Central memory CD8-positive, alpha-beta T cell (primary cell): ENCODE results near the gene C6orf136.

Source experiments
- ATAC-seq: fragments of 150-1000 bp; cut with Tn5 transposase; replicated peaks from 2 replicates; pipeline ENCODE4 v1.10.0; 2022; ENCODE audit warnings: mild to moderate bottlenecking, moderate FRiP score, moderate number of reproducible peaks; ENCODE audit not compliant: poor library complexity, severe bottlenecking; ENCODE audit errors: extremely low read depth
- DNase-seq, 2 donors: peaks; one replicate each; pipeline ENCODE4 v3.0.0; 2021; ENCODE audit warnings: low spot score in 2 of 2
- H3K27ac Mint-ChIP-seq: one replicate; pipeline ENCODE4 v1.8.0; 2022; ENCODE audit warnings: low read depth, mild to moderate bottlenecking, moderate library complexity, mixed read lengths
- H3K27me3 Mint-ChIP-seq: one replicate; pipeline ENCODE4 v1.8.0; 2022; ENCODE audit warnings: mixed read lengths
- H3K36me3 Mint-ChIP-seq: one replicate; pipeline ENCODE4 v1.8.0; 2022; ENCODE audit warnings: mild to moderate bottlenecking, moderate library complexity, mixed read lengths; ENCODE audit not compliant: insufficient read depth
- H3K4me1 Mint-ChIP-seq: one replicate; pipeline ENCODE4 v1.8.0; 2022; ENCODE audit warnings: mixed read lengths
- H3K4me3 Mint-ChIP-seq: one replicate; pipeline ENCODE4 v1.8.0; 2022; ENCODE audit warnings: mild to moderate bottlenecking, moderate library complexity, mixed read lengths
- H3K9me3 Mint-ChIP-seq: one replicate; pipeline ENCODE4 v1.8.0; 2022; ENCODE audit warnings: mixed read lengths

The C6orf136 gene

GRCh38 chr6:30679765-30680535, 33.0 kb downstream of the C6orf136 start:
- Mint-ChIP-seq H3K9me3 (no peaks in the 10 kb centered on the region), H3K27ac (peak overlapping the region; percentile 99), H3K36me3 (peaks cover 67% of the 10 kb centered on the region), H3K4me1 (peaks cover 55% of the 10 kb centered on the region), H3K27me3 (no peaks in the 10 kb centered on the region), H3K4me3 (peak overlapping the region; percentile 92)
- DNase-seq (no peak), ATAC-seq (no peak)

DNA sequence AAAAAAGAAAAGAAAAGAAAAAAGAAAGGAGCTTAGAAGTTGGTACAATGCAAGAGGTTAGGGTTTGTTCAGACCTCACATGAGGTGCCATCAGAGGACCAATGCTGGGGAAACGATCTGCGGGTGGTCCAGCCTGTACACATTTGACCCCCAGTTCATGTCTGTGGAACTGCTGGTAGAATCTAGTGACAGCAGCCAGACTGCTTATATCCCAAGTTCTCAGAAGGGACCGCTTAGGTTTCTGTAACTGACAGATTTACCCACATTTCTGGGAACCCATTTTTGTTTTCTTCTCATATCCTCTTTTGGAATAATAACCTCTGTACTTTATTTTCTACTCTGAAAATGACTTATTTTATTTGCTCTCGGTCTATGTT, 34.8 kb downstream of the C6orf136 start:
- DNase-seq (no peak), ATAC-seq (no peak)
- Mint-ChIP-seq H3K27me3 (no peaks in the 10 kb centered on the region), H3K4me1 (peaks cover 61% of the 10 kb centered on the region), H3K36me3 (peaks cover 69% of the 10 kb centered on the region), H3K9me3 (no peaks in the 10 kb centered on the region), H3K27ac (peak overlapping the region; percentile 99), H3K4me3 (peak overlapping the region; percentile 92)

DNA sequence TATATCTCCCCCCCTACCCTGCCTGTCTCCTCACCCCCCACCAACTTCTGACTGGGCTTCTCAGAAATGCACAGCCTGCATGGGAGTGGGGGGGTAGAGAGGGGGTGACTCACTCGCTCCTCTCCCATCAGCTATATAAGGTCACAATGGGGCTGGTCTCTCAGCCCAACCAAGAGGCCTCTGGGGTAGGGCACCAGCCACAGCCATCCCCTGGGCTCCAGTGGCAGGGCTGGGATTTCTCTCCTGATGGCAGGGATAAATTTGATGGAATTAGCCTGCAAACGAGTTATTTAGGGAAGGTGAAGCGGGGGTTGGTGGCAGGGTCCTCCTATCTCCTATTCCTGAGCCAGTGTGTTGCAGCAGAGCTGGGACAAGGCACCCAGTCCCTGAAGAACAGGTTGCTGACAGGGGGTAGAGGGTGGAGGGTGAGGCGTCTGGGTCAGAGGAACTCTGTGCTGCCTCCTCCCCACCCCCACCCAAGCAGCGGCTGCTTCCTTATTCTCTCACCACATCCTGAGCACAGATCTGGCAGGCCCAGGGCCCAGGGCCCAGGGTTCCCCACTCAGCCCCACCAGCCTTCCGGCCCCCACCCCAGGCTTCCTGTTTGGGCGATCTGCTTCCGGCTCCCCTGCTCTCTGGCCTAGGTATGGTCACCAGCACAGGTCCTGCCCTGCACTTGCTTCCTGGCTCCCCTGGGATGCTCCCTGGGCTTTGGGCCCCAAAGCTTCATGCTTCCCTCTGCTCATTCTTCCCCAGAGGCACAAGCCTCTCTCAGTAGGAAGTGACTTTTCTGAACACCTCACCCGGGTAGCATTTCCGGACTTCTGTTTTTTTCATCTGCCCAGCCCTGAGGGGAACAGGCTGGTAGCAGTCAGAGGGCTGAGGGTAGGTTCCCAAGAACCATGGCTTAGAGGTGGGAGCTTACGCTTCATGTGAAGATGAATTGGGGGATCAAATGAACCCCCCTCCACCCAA, 35.5 kb downstream of the C6orf136 start:
- Mint-ChIP-seq H3K9me3 (no peaks in the 10 kb centered on the region), H3K4me3 (peak overlapping the region; percentile 92), H3K27me3 (no peaks in the 10 kb centered on the region), H3K36me3 (peaks cover 62% of the 10 kb centered on the region), H3K27ac (peak overlapping the region; percentile 99), H3K4me1 (peaks cover 62% of the 10 kb centered on the region)
- peak; percentile 83 for ATAC-seq
- peak; percentile 71 to 86 for DNase-seq

DNA sequence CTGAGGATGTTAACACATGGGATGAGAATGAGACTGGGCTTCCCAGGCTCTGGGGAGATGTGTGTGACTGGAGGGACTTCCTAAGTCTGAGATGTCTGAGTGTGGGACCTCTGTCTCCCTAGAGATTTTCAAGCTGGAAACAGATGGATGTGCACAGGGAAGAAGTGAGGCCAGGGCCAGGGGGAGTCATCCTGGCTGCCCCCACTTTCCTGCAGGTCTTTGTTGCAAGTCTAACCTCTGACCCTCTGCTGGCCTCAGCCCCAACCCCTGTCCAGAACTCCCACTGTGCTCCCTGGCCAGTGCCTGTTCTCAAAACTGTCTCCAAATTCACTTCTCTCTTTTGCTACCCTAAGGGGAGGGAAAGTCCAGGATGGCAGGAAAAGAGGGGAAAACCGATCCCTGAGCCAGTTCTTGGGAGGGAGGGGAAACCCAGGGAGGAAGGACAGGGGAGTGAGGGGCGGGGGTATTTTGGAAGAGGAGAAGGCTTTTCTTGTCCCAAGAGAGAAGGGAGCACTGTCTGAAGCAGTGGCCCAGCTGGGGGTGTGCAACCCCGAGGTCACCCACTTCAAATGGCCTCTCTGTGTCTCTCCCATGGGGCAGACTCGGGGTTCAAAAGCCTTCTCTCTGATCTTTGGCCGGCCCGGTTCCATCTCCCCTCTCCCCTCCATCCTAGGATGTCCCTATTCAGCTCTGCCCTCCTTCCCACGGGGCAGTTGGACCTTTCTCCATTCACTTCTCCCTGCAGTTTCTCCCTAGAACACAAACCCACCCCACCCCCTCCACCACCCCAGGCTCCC, 36.4 kb downstream of the C6orf136 start:
- DNase-seq (no peak), ATAC-seq (no peak)
- peak overlapping the region; percentile 92 for H3K4me3 Mint-ChIP-seq
- H3K27ac Mint-ChIP-seq: peak overlapping the region; percentile 99
- H3K36me3 Mint-ChIP-seq: peaks cover 54% of the 10 kb centered on the region
- H3K4me1 Mint-ChIP-seq: peaks cover 71% of the 10 kb centered on the region
- H3K27me3 Mint-ChIP-seq: no peaks in the 10 kb centered on the region
- no peaks in the 10 kb centered on the region for H3K9me3 Mint-ChIP-seq

DNA sequence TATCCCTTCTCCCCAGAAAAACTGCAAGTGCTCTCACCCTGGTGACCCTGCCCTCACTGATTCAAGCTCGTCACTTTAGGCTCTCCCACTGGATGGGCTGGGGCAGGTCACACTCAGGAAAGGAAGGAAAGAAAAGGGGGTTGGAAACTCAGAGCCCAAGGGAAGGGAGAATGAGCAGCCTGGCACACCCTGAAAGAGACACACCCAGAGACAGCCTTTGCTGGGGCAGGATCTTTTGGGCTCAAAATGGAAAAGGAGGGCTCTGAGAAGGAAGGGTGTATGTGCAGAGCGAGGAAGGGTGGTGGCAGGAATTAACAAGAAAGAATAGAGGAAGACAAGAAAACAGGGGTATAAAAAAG, 37.0 kb downstream of the C6orf136 start:
- Mint-ChIP-seq H3K27me3 (no peaks in the 10 kb centered on the region), H3K27ac (peak overlapping the region; percentile 99), H3K4me1 (peaks cover 74% of the 10 kb centered on the region), H3K4me3 (peak overlapping the region; percentile 92), H3K9me3 (no peaks in the 10 kb centered on the region), H3K36me3 (peaks cover 48% of the 10 kb centered on the region)
- DNase-seq (no peak), ATAC-seq (no peak)

- ATAC-seq (no peak), DNase-seq (no peak)
- Mint-ChIP-seq H3K27me3 (no peaks in the 10 kb centered on the region), H3K27ac (peak overlapping the region; percentile 99), H3K4me1 (peaks cover 74% of the 10 kb centered on the region), H3K9me3 (no peaks in the 10 kb centered on the region), H3K4me3 (peak overlapping the region; percentile 92), H3K36me3 (peaks cover 42% of the 10 kb centered on the region)
These were observed 37.6 kb downstream of the C6orf136 start for GRCh38 chr6:30684386-30685156.

GRCh38 chr6:30685157-30686008, 38.5 kb downstream of the C6orf136 start:
- Mint-ChIP-seq H3K4me3 (peak overlapping the region; percentile 92), H3K9me3 (no peaks in the 10 kb centered on the region), H3K4me1 (peaks cover 74% of the 10 kb centered on the region), H3K27ac (peak overlapping the region; percentile 99), H3K36me3 (peaks cover 39% of the 10 kb centered on the region), H3K27me3 (no peaks in the 10 kb centered on the region)
- no peak for ATAC-seq
- DNase-seq: no peak

- H3K9me3 Mint-ChIP-seq: no peaks in the 10 kb centered on the region
- DNase-seq (peak; percentile 53 to 59), ATAC-seq (peak; percentile 48)
- H3K4me1 Mint-ChIP-seq: peaks cover 75% of the 10 kb centered on the region
- peaks cover 34% of the 10 kb centered on the region for H3K36me3 Mint-ChIP-seq
- peak within 1 kb of the TSS; percentile 99 for H3K27ac Mint-ChIP-seq
- peak within 1 kb of the TSS; percentile 92 for H3K4me3 Mint-ChIP-seq
- H3K27me3 Mint-ChIP-seq: no peaks in the 10 kb centered on the region
These were observed 39.3 kb downstream of the C6orf136 start, which contains the start of gene PPP1R18 for GRCh38 chr6:30686009-30686907. Gene PPP1R18, minus strand, starts transcription at chr6:30686645. Its CDS starts 627 bp downstream, at chr6:30686018.

DNA sequence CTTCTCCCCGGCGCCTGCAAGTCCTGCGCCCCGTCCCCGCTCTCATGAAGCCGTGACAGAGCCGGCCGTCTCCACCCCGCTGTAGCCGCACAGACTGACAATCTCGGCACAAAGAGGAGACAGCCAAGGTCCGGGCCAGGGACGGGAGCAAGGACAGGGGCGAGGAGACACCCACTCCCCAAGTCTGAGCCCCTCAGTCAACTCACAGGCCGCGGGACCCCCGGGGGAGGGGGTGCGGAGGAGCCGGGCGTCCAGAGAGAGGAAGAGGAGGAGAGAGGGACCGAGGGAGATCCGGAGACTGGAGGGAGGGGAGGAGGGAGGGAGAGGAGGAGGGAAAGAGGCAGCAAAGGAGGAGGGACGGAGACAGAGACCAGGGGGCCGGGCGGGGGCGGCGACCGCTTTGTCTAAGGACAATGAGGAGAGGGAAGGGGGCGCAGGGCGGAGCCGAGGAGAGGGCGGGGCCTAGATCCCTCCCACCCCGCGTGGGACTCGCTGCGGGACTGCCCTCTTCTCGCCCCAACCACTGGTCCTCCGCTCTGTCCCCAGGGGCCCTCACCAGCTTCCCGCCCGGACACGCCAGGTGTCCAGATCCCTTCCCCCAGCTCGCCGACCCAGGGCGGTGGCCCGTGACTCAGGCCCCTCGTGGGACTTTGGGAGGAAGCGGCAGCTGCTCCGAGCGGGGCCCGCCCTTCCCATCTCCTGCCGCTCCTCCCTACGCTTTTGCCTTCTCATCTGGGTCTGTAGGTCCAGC, 40.1 kb downstream of the C6orf136 start:
- Mint-ChIP-seq H3K27me3 (no peaks in the 10 kb centered on the region), H3K36me3 (peaks cover 25% of the 10 kb centered on the region), H3K4me1 (peaks cover 75% of the 10 kb centered on the region), H3K27ac (peak overlapping the region; percentile 99), H3K4me3 (peak overlapping the region; percentile 92), H3K9me3 (no peaks in the 10 kb centered on the region)
- ATAC-seq (peak; percentile 13), DNase-seq (peak in 1 of 2 donors; percentile 33)
